NCI-H748 treated with DMSO at 0.1 percent for 48 hours (cell line): Measurements from ENCODE around the gene TFR2.
"Not testable (repeated sequence)": the region's sequence is repeated elsewhere in the genome, so short reads cannot be mapped to it uniquely, and the experiment has no call there.

Experiments used
- DNase-seq: peaks from one replicate; lab custom pipeline; 2025; lab: John Stamatoyannopoulos, UW

Gene TFR2

GRCh38 chr7:100678291-100678984 lies 37.1 kb upstream of the TFR2 start:
- DNase-seq = no peak

DNA sequence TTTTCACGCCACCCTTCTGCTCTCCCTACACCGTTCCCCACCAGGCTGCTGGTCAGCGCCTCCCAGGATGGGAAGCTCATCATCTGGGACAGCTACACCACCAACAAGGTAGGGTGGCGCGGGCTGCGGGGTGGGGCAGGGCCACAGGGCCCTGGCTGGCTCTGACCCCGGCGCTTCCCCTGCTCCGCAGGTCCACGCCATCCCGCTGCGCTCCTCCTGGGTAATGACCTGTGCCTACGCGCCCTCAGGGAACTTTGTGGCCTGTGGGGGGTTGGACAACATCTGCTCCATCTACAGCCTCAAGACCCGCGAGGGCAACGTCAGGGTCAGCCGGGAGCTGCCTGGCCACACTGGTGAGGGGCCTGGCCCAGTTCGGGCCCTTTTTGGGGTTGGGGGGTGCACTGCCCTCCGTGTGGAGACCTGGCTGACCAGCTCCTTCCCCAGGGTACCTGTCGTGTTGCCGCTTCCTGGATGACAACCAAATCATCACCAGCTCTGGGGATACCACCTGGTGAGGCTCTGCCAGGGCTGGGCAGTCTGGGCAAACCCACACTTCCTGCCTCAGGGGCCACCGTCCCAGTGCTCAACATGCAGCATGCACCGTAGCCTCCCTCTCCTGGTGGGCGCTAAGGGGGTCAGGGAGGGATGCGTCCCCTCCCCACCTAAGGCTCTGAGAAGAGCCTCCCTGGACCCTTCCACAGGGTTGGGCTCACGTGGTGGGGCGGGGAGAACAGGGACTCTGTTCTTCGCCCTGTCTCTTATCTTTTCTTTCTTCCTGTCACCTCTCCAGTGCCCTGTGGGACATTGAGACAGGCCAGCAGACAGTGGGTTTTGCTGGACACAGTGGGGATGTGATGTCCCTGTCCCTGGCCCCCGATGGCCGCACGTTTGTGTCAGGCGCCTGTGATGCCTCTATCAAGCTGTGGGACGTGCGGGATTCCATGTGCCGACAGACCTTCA lies 36.2 kb upstream of the TFR2 start:
- no peak for DNase-seq

- DNase-seq = no peak
These were observed 35.4 kb upstream of the TFR2 start for GRCh38 chr7:100676501-100677306.

DNA sequence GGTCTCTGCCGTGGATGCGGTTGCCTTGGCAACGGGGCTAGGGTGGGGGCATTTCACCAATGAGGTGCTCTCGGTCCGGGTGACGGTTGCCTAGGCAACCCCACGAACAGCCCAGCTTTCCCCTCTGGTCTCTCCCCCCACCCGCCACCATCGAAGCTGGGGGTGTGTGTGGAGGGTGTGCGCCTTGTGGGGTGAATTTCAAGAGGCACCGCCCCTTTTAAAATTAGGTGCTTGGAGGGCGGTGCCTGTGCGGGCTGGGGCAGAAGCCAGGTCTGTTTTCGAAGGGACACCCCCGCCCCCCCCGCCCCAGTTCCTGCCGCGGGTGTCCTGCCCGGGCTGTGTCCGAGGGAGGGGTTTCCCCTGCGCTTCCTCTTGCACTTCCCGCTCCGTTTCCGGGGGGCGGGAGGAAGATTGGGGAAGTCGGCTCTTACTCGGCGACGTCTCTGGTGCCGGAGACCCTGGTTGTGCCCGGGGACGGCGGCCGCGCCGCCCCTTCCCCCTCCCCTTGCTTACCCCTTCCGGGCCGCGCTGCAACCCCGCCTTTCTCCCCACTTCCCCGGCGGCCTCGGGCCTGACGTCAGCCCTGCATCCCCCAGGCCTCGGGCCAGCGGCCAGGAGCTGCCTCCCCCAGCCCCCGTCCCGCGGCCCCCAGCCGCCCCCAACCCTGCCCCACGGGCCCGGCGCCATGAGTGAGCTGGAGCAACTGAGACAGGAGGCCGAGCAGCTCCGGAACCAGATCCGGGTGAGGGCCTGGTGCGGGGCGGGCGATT lies 34.4 kb upstream of the TFR2 start:
- peak; percentile 66 for DNase-seq

DNA sequence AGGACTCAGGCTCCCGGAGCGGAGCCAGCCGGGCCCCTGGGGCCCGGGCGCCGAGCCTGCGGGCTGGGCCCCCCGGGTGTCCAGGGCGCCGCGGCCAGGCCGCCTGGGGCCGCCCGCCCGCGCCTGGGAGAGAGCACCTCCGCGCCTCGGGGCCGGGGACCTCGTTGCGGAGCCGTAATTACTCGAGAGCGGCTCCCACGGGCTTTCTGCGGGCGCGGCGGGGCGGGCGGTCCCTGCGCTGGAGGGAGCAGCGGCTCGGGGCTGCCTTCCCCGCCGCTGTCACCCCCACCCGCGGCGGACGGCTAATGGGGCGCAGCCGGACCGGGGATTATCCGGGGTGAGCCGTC lies 33.7 kb upstream of the TFR2 start:
- no peak for DNase-seq

GRCh38 chr7:100674411-100675104 lies 33.2 kb upstream of the TFR2 start:
- no peak for DNase-seq

GRCh38 chr7:100673942-100674410 lies 32.6 kb upstream of the TFR2 start:
- DNase-seq = no peak

- peak; percentile 93 for DNase-seq
These were observed 32.1 kb upstream of the TFR2 start, which contains the start of gene GNB2 for GRCh38 chr7:100673302-100673941. Gene GNB2, plus strand, starts transcription at chr7:100673740. Its CDS starts 2,526 bp downstream, at chr7:100676266.

DNA sequence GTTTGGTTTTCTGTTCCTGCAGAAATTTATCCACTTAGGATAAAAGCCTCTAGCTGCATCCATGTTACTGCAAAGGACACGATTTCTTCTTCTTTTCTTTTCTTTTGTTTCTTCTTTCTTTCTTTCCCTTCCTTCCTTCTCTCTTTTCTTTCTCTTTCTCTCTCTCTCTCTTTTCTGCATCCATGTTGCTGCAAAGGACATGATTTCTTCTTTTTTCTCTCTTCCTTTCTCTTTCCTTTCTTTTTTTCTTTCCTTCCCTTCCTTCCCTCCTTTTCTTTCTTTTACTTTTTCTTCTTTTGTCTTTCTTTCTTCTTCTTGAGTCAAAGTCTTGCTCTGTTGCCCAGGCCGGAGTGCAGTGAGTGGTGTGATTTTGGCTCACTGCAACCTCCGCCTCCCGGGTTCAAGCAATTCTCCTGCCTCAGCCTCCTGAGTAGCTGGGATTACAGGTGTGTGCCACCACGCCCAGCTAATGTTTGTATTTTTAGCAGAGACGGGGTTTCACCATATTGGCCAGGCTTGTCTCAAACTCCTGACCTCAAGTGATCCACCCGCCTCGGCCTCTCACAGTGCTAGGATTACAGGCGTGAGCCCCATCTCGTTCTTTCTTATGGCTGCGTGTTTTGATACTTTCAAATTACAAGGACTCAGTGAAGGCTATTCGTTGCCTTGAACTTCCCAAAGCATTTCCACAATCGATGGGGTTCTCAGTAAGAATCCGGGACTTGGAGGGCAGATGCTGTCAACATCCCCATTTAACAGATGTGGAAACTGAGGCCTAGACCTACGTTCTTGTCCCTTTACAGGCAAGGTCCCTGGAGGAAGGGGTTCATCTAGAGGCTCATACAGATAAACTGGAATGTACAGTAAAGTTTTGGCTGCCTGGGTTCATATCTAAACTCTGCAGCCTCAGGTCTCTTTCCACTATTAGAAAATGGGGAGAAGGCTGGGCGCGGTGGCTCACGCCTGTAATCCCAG lies 30.3 kb upstream of the TFR2 start:
- no peak for DNase-seq

GRCh38 chr7:100670074-100670473 lies 28.7 kb upstream of the TFR2 start:
- no peak for DNase-seq

DNA sequence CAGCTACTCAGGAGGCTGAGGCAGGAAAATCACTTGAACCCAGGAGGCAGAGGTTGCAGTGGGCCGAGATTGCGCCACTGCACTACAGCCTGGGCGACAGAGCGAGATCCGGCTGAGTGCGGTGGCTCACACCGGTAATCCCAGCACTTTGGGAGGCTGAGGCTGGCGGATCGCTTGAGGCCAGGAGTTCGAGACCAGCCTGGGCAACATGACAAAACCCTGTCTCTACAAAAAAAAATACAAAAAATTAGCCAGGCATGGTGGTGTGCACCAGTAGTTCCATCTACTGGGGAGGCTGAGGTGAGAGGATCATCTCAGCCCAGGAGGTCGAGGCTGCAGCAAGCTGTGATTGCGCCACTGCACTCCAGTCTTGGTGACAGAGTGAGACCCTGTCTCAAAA lies 27.8 kb upstream of the TFR2 start:
- not testable (repeated sequence) for DNase-seq

GRCh38 chr7:100668069-100668449 lies 26.7 kb upstream of the TFR2 start:
- DNase-seq = no peak

DNA sequence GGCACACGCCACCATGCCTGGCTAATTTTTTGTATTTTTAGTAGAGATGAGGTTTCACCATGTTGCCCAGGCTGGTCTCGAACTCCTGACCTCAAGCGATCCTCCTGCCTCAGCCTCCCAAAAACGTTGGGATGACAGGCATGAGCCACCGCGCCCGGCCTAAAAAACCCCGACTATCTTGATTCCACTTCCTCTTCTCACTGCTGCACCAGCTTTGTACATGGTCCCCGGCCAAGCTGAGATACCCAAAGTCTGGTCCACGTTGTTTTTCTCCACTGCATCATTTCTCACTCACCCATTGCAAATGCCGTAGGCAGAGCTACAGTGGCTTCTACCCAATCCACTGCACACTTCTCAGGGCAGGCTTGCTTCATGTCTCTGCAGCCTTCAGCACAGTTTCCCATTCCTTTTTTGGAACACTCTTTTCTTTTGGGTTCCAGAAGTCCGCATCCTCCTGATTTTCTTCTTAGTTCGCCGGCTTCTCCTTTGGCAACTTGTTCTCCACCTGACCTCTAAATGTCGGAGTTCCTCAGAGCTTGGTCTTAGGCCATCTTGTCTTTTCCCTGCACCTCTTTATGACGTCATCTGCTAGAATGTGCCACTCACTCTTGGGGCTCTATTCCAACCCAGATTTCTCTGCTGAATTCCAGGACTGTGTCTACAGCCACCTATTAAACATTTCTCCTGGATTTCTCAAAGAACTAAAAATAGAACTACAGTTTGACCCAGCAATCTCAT lies 26.1 kb upstream of the TFR2 start:
- no peak for DNase-seq

- no peak for DNase-seq
These were observed 23.9 kb upstream of the TFR2 start for GRCh38 chr7:100665168-100665726.

DNA sequence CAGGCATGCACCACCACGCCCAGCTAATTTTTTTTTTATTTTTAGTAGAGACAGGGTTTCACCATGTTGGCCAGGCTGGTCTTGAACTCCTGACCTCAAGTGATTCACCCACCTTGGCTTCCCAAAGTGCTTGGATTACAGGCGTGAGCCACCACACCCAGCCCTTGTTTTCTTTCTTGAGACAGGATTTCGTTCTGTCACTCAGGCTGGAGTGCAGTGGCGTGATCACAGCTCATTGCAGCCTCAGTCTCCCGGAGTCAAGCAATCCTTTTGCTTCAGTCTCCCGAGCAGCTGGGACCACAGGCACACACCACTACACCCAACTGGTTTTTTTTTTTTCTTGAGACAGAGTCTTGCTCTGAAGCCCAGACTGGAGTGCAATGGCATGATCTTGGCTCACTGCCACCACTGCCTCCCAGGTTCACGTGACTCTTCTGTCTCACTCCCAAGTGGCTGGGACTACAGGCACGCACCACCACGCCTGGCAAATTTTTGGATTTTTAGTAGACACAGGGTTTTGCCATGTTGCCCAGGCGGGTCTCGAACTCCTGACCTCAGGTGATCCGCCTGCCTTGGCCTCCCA lies 20.9 kb upstream of the TFR2 start:
- DNase-seq = not testable (repeated sequence)

GRCh38 chr7:100655908-100656674 lies 14.7 kb upstream of the TFR2 start, which contains the start of gene ACTL6B:
Gene ACTL6B, minus strand, starts transcription at chr7:100656448. Its CDS starts 94 bp downstream, at chr7:100656354.
- DNase-seq = peak; percentile 69
